ENCODE results near the gene PSENEN. TPM values are rescaled to one million over a fixed set of nuclear protein-coding genes. Genes with fewer than 3 reads are reported as not detected.

PSENEN gene
- polyA plus RNA-seq, 1 donor (not counting 4 experiments of a cell fraction or from before 2014, with no cell fraction given): 36.2 TPM

DNA sequence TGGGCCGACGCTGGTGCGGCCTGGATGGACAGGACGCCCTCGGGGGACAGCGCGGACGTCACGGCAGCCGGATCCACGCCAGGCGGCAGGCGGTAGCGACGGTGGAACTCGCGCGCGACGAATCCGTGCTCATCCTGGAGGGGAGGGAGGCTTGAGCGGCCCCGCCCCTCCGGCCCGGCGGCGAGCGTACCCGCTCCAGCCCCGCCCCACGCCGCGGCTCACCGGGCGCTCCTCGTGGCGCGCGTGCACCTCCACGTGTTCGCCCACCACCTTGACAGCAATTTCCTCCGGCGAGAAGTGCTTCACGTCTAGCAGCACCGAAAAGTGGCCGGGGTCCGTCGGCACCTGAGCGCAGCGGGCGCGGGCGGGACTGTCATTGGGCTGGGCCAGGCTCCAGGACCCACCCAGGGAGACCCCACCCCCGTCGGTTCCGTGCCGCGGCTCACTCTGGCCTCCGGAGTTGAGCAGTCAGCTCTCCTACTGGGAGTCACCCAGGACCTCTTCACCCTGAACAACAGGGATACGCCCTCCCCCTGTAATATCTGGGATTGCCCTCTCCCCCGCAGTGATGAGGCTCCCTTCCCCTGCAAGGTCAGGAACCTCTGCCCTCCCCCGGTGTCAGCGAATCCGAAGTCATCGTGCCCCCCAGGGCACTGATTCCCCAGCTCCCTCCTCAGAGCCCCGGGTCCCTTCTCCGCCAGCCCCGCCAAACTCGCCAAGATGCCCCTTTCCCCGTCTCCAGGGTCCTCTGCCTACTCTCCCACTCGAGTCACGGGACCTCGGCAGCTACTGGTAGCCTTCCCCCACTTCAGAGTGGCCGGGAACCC, 10.3 kb downstream of the PSENEN start:
- no peak for DNase-seq (ENCODE audit: low read depth, low spot score)
- peak overlapping the region; percentile 37 for H3K9ac ChIP-seq (ENCODE audit: control insufficient read depth, extremely low read depth, insufficient read depth, low read length)

DNA sequence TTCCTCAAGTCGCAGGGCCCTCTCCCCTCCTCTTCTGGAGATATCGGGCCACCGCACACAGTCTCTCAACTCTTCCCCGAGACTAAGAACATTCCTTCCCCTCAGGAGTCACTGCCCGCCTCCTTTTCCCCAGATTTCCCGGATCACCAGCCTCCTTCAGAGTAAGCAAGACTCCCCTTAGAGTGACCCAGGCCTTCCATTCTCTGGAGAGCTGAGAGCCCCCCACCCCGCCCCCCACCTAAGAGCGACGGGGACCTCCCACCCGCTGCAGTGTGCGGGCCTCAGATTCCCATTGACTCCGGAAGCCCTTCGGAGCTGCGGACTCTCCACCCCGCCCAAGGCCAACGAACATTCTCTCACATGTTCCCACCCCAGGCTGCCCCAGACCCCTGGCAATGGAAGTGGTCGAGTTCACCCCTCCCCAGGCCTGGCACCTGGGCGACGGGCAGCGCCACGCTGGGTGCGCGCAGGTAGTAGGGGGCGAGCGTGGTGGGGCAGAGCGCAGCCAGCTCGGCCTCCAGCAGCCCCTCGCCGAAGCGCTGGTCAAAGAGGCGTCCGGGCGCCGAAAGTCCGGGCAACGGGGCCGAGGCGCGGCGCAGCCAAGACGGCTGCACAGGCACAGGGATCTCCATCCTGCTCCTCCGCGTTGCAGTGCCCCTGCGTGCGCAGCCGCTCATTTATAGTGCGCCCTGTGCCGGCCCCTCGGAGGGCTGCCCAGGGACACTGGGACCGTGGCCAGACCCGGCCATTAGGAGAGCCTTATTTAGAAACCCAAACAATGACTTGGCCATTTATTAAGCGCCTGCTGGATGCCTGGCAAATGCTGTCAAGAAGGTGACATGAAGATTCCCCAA, 11.2 kb downstream of the PSENEN start, which contains the start of gene HSPB6:
Gene HSPB6, minus strand, starts transcription at position 653 of the 854 bp plus-strand sequence. Its CDS starts 21 bp downstream, at position 632.
- no peak for TF ChIP-seq EZH2 (IDR thresholded peaks at IDR 0.05; ENCODE audit: low read length)
- TF ChIP-seq, protein P1, sequence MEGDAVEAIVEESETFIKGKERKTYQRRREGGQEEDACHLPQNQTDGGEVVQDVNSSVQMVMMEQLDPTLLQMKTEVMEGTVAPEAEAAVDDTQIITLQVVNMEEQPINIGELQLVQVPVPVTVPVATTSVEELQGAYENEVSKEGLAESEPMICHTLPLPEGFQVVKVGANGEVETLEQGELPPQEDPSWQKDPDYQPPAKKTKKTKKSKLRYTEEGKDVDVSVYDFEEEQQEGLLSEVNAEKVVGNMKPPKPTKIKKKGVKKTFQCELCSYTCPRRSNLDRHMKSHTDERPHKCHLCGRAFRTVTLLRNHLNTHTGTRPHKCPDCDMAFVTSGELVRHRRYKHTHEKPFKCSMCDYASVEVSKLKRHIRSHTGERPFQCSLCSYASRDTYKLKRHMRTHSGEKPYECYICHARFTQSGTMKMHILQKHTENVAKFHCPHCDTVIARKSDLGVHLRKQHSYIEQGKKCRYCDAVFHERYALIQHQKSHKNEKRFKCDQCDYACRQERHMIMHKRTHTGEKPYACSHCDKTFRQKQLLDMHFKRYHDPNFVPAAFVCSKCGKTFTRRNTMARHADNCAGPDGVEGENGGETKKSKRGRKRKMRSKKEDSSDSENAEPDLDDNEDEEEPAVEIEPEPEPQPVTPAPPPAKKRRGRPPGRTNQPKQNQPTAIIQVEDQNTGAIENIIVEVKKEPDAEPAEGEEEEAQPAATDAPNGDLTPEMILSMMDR (optimal IDR thresholded peaks at IDR 0.05 in 1 of 3, IDR thresholded peaks at IDR 0.05 in 1 of 3, conservative IDR thresholded peaks at IDR 0.05 in 1 of 3; ENCODE audit: extremely low read depth in 1 of 3, insufficient read depth in 2 of 3, low read length in 3 of 3): no peak
- no peak for FAIRE-seq

More for the DNA sequence above, 10.3 kb downstream of the PSENEN start:
- Histone ChIP-seq H4K20me1 (ENCODE audit: control insufficient read depth, extremely low read depth, insufficient read depth, low read length) (no peaks in the 10 kb centered on the region), H3K79me2 (ENCODE audit: control insufficient read depth, insufficient read depth, low read length) (peaks cover 19% of the 10 kb centered on the region), H3K27me3 (ENCODE audit: control insufficient read depth, extremely low read depth, insufficient read depth, low read length) (no peaks in the 10 kb centered on the region), H2AFZ (ENCODE audit: control insufficient read depth, low read length) (no peak overlapping the region), H3K36me3 (ENCODE audit: control insufficient read depth in 2 of 2, extremely low read depth in 1 of 2, insufficient read depth in 2 of 2, low read length in 2 of 2) (peaks cover 18 to 19% of the 10 kb centered on the region in 2 experiments), H3K9me3 (ENCODE audit: control insufficient read depth, low read depth, low read length) (no peaks in the 10 kb centered on the region), H3K4me2 (ENCODE audit: control insufficient read depth, extremely low read depth, insufficient read depth, low read depth, low read length) (peak overlapping the region; percentile 25), H3K27ac (ENCODE audit: control insufficient read depth, insufficient read depth, low read length) (no peak overlapping the region), H3K4me3 (ENCODE audit: control insufficient read depth in 2 of 3, extremely low read depth in 1 of 3, insufficient read depth in 2 of 3, low read depth in 1 of 3, low read length in 3 of 3) (no peak overlapping the region), H3K4me1 (ENCODE audit: control insufficient read depth, extremely low read depth, insufficient read depth, low read length) (peaks cover 23% of the 10 kb centered on the region), H3K9me1 (ENCODE audit: control insufficient read depth, extremely low read depth, insufficient read depth, low read length) (no peaks in the 10 kb centered on the region)
- no peak for TF ChIP-seq EZH2 (IDR thresholded peaks at IDR 0.05; ENCODE audit: low read length)
- TF ChIP-seq, protein P1 (optimal IDR thresholded peaks at IDR 0.05 in 1 of 3, IDR thresholded peaks at IDR 0.05 in 1 of 3, conservative IDR thresholded peaks at IDR 0.05 in 1 of 3; ENCODE audit: extremely low read depth in 1 of 3, insufficient read depth in 2 of 3, low read length in 3 of 3): no peak
- dilution Hi-C loops (cut with MboI; ENCODE audit: extremely low pct_ligation_motif_present, low sequenced_read_pairs): no loop called here
- no peak for FAIRE-seq

More for the DNA sequence above, 11.2 kb downstream of the PSENEN start, which contains the start of gene HSPB6:
- Histone ChIP-seq H2AFZ (ENCODE audit: control insufficient read depth, low read length) (peak within 1 kb of the TSS; percentile 15), H3K79me2 (ENCODE audit: control insufficient read depth, insufficient read depth, low read length) (peaks cover 20% of the 10 kb centered on the region), H3K27me3 (ENCODE audit: control insufficient read depth, extremely low read depth, insufficient read depth, low read length) (no peaks in the 10 kb centered on the region), H3K36me3 (ENCODE audit: control insufficient read depth in 2 of 2, extremely low read depth in 1 of 2, insufficient read depth in 2 of 2, low read length in 2 of 2) (peaks cover 19 to 20% of the 10 kb centered on the region in 2 experiments), H3K9ac (ENCODE audit: control insufficient read depth, extremely low read depth, insufficient read depth, low read length) (peak within 1 kb of the TSS; percentile 52), H3K9me1 (ENCODE audit: control insufficient read depth, extremely low read depth, insufficient read depth, low read length) (no peaks in the 10 kb centered on the region), H3K27ac (ENCODE audit: control insufficient read depth, insufficient read depth, low read length) (peak within 1 kb of the TSS; percentile 43), H4K20me1 (ENCODE audit: control insufficient read depth, extremely low read depth, insufficient read depth, low read length) (no peaks in the 10 kb centered on the region), H3K4me1 (ENCODE audit: control insufficient read depth, extremely low read depth, insufficient read depth, low read length) (peaks cover 23% of the 10 kb centered on the region), H3K4me2 (ENCODE audit: control insufficient read depth, extremely low read depth, insufficient read depth, low read depth, low read length) (peak within 1 kb of the TSS; percentile 82), H3K9me3 (ENCODE audit: control insufficient read depth, low read depth, low read length) (no peaks in the 10 kb centered on the region), H3K4me3 (ENCODE audit: control insufficient read depth in 2 of 3, extremely low read depth in 1 of 3, insufficient read depth in 2 of 3, low read depth in 1 of 3, low read length in 3 of 3) (peak within 1 kb of the TSS; percentile 65 to 95 (median 92))
- dilution Hi-C loops (cut with MboI; ENCODE audit: extremely low pct_ligation_motif_present, low sequenced_read_pairs): no loop called here
- no peak for DNase-seq (ENCODE audit: low read depth, low spot score)

All from keratinocyte (primary cell).